HL-60 (cell line): Measurements from ENCODE around the gene DIPK1A.

Experiments
- GABPA ChIP-seq: IDR thresholded peaks from 2 replicates; pipeline ENCODE4 v1.6.1; 2012; ENCODE audit warnings: low read depth
- POLR2AphosphoS5 ChIP-seq: IDR thresholded peaks from 2 replicates; pipeline ENCODE4 v1.6.1; 2012; ENCODE audit warnings: low read depth
- TF ChIP-seq, protein P1 (sequence below): IDR thresholded peaks from one replicate; pipeline ENCODE4 v1.5.1; 2011; ENCODE audit warnings: low read length, control low read depth, inconsistent platforms; ENCODE audit not compliant: insufficient read depth

DNA sequence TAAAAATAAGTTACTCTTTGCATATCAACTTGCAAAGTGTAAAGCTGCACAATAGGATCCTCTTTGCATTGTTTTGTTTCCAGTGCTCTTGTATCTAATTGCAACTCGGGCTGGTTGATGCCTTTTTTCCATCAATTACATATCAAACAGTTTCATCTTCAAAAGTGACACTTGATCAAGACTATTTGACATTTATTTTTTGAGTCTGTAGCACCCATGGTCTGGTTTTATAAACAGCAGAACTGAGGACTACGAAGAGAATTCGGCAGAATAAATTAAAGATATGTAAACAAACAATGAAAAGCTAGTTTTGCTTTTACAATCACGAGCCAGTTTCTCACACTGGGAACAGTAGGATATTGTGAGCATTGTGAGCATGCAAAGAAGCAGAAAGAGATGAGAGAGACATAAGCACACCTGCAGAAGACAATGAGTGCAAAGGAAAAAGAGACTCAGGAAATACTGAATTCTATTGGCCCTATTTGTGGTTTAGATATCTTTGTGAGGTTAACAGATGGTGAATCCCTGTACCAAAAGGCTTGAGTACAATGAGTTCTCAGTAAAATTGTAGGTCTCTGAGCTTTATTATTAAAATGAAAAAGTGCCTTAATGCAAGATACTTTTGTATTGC is 84.1 kb downstream of the DIPK1A start:
- TF ChIP-seq POLR2AphosphoS5 (no peak), GABPA (no peak)
- TF ChIP-seq, protein P1, sequence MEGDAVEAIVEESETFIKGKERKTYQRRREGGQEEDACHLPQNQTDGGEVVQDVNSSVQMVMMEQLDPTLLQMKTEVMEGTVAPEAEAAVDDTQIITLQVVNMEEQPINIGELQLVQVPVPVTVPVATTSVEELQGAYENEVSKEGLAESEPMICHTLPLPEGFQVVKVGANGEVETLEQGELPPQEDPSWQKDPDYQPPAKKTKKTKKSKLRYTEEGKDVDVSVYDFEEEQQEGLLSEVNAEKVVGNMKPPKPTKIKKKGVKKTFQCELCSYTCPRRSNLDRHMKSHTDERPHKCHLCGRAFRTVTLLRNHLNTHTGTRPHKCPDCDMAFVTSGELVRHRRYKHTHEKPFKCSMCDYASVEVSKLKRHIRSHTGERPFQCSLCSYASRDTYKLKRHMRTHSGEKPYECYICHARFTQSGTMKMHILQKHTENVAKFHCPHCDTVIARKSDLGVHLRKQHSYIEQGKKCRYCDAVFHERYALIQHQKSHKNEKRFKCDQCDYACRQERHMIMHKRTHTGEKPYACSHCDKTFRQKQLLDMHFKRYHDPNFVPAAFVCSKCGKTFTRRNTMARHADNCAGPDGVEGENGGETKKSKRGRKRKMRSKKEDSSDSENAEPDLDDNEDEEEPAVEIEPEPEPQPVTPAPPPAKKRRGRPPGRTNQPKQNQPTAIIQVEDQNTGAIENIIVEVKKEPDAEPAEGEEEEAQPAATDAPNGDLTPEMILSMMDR: no peak
